ENCODE results near the gene BARD1.

- TF ChIP-seq, protein P1, sequence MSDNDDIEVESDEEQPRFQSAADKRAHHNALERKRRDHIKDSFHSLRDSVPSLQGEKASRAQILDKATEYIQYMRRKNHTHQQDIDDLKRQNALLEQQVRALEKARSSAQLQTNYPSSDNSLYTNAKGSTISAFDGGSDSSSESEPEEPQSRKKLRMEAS (IDR thresholded peaks at IDR 0.05) = no peak
- no peak for TF ChIP-seq HDAC2 (CRISPR knock-in tag; IDR thresholded peaks at IDR 0.05)
- TF ChIP-seq ATF2 (CRISPR knock-in tag; IDR thresholded peaks at IDR 0.05) = no peak
- no peak for TF ChIP-seq ZNF616 (CRISPR knock-in tag; IDR thresholded peaks at IDR 0.05; ENCODE audit: low read depth)
- TF ChIP-seq CEBPB (IDR thresholded peaks at IDR 0.05; ENCODE audit: borderline replicate concordance, low read depth, low read length) = no peak
- no peak for TF ChIP-seq BCLAF1 (IDR thresholded peaks at IDR 0.05)
- TF ChIP-seq, protein P2, sequence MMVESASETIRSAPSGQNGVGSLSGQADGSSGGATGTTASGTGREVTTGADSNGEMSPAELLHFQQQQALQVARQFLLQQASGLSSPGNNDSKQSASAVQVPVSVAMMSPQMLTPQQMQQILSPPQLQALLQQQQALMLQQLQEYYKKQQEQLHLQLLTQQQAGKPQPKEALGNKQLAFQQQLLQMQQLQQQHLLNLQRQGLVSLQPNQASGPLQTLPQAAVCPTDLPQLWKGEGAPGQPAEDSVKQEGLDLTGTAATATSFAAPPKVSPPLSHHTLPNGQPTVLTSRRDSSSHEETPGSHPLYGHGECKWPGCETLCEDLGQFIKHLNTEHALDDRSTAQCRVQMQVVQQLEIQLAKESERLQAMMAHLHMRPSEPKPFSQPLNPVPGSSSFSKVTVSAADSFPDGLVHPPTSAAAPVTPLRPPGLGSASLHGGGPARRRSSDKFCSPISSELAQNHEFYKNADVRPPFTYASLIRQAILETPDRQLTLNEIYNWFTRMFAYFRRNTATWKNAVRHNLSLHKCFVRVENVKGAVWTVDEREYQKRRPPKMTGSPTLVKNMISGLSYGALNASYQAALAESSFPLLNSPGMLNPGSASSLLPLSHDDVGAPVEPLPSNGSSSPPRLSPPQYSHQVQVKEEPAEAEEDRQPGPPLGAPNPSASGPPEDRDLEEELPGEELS (CRISPR knock-in tag; IDR thresholded peaks at IDR 0.05) = no peak
- no peak for TF ChIP-seq FOXJ3 (CRISPR knock-in tag; IDR thresholded peaks at IDR 0.05; ENCODE audit: borderline replicate concordance)
- no peak for TF ChIP-seq EZH2 (conservative IDR thresholded peaks at IDR 0.05; ENCODE audit: low read depth, low read length)
- TF ChIP-seq KLF15 (CRISPR knock-in tag; IDR thresholded peaks at IDR 0.05; ENCODE audit: borderline replicate concordance) = no peak
Measured at GRCh38 chr2:214839464-214839863, 30.0 kb upstream of the BARD1 start.
